GM19238 (cell line): ENCODE data around the gene CWC27.
"Not testable (repeated sequence)": the region's sequence is repeated elsewhere in the genome, so short reads cannot be mapped to it uniquely, and the experiment has no call there.

Source experiments
- DNase-seq: peaks from one replicate; pipeline ENCODE4 v3.0.0; 2011; ENCODE audit warnings: low spot score; ENCODE audit not compliant: insufficient read length

Gene CWC27

GRCh38 chr5:64788156-64788555, 19.4 kb downstream of the CWC27 start:
- no peak for DNase-seq

- DNase-seq: no peak
These were observed 20.7 kb downstream of the CWC27 start for GRCh38 chr5:64789457-64789856.

- DNase-seq: no peak
These were observed 21.5 kb downstream of the CWC27 start for GRCh38 chr5:64790210-64790609.

GRCh38 chr5:64792469-64792868, 23.7 kb downstream of the CWC27 start:
- no peak for DNase-seq

GRCh38 chr5:64794053-64794770, 25.5 kb downstream of the CWC27 start:
- DNase-seq: no peak

GRCh38 chr5:64796301-64796700, 27.6 kb downstream of the CWC27 start:
- no peak for DNase-seq

- no peak for DNase-seq
These were observed 32.2 kb downstream of the CWC27 start for GRCh38 chr5:64800926-64801325.

GRCh38 chr5:64806537-64806936, 37.8 kb downstream of the CWC27 start:
- no peak for DNase-seq

GRCh38 chr5:64807520-64807919, 38.8 kb downstream of the CWC27 start:
- DNase-seq: no peak

GRCh38 chr5:64811050-64811640, 42.4 kb downstream of the CWC27 start:
- DNase-seq: no peak

- peak; percentile 1 for DNase-seq
These were observed 45.3 kb downstream of the CWC27 start for GRCh38 chr5:64814073-64814472.

GRCh38 chr5:64818245-64818644, 49.5 kb downstream of the CWC27 start:
- no peak for DNase-seq

GRCh38 chr5:64819345-64819744, 50.6 kb downstream of the CWC27 start:
- not testable (repeated sequence) for DNase-seq

- no peak for DNase-seq
These were observed 53.6 kb downstream of the CWC27 start for GRCh38 chr5:64822320-64822719.

- no peak for DNase-seq
These were observed 57.8 kb downstream of the CWC27 start for GRCh38 chr5:64826541-64826940.

- no peak for DNase-seq
These were observed 59.0 kb downstream of the CWC27 start for GRCh38 chr5:64827703-64828102.

- not testable (repeated sequence) for DNase-seq
These were observed 61.9 kb downstream of the CWC27 start for GRCh38 chr5:64830650-64831049.

GRCh38 chr5:64831996-64832395, 63.3 kb downstream of the CWC27 start:
- DNase-seq: no peak

- no peak for DNase-seq
These were observed 65.3 kb downstream of the CWC27 start for GRCh38 chr5:64834037-64834436.

GRCh38 chr5:64834611-64835010, 65.9 kb downstream of the CWC27 start:
- no peak for DNase-seq

GRCh38 chr5:64835266-64835665, 66.5 kb downstream of the CWC27 start:
- no peak for DNase-seq

- DNase-seq: no peak
These were observed 67.5 kb downstream of the CWC27 start for GRCh38 chr5:64836190-64836755.

- DNase-seq: no peak
These were observed 68.1 kb downstream of the CWC27 start for GRCh38 chr5:64836786-64837185.
